ENCODE data around the gene APOL1.
"Not testable (repeated sequence)": the region's sequence is repeated elsewhere in the genome, so short reads cannot be mapped to it uniquely, and the experiment has no call there.

APOL1 gene

GRCh38 chr22:36252754-36253522 lies at the start of gene APOL1:
Gene APOL1, plus strand, starts transcription at chr22:36253133. Its CDS starts 1,823 bp downstream, at chr22:36254956.
- DNase-seq (ENCODE audit: low spot score): no peak

- not testable (repeated sequence) for DNase-seq (ENCODE audit: low spot score)
Measured at GRCh38 chr22:36203441-36203840, 49.5 kb upstream of the APOL1 start.

GRCh38 chr22:36204001-36204631 lies 48.8 kb upstream of the APOL1 start:
- no peak for DNase-seq (ENCODE audit: low spot score)

GRCh38 chr22:36204632-36205015 lies 48.3 kb upstream of the APOL1 start:
- no peak for DNase-seq (ENCODE audit: low spot score)

- DNase-seq (ENCODE audit: low spot score): not testable (repeated sequence)
Measured at GRCh38 chr22:36205573-36205972, 47.4 kb upstream of the APOL1 start.

GRCh38 chr22:36206255-36206654 lies 46.7 kb upstream of the APOL1 start:
- DNase-seq (ENCODE audit: low spot score): no peak

- no peak for DNase-seq (ENCODE audit: low spot score)
Measured at GRCh38 chr22:36208162-36208765, 44.7 kb upstream of the APOL1 start.

- no peak for DNase-seq (ENCODE audit: low spot score)
Measured at GRCh38 chr22:36208914-36209313, 44.0 kb upstream of the APOL1 start.

GRCh38 chr22:36209488-36209908 lies 43.4 kb upstream of the APOL1 start:
- DNase-seq (ENCODE audit: low spot score): not testable (repeated sequence)

- DNase-seq (ENCODE audit: low spot score): no peak
Measured at GRCh38 chr22:36210224-36210623, 42.7 kb upstream of the APOL1 start.

- DNase-seq (ENCODE audit: low spot score): peak; percentile 18
Measured at GRCh38 chr22:36211237-36211861, 41.6 kb upstream of the APOL1 start.

GRCh38 chr22:36212901-36213300 lies 40.0 kb upstream of the APOL1 start:
- DNase-seq (ENCODE audit: low spot score): no peak

- DNase-seq (ENCODE audit: low spot score): no peak
Measured at GRCh38 chr22:36213586-36213985, 39.3 kb upstream of the APOL1 start.

GRCh38 chr22:36215981-36216380 lies 37.0 kb upstream of the APOL1 start:
- no peak for DNase-seq (ENCODE audit: low spot score)

GRCh38 chr22:36218648-36219193 lies 34.2 kb upstream of the APOL1 start:
- DNase-seq (ENCODE audit: low spot score): no peak

GRCh38 chr22:36220451-36220921 lies 32.4 kb upstream of the APOL1 start:
- peak; percentile 46 for DNase-seq (ENCODE audit: low spot score)

- DNase-seq (ENCODE audit: low spot score): peak; percentile 34
Measured at GRCh38 chr22:36221799-36222751, 30.9 kb upstream of the APOL1 start.

GRCh38 chr22:36222887-36223450 lies 30.0 kb upstream of the APOL1 start:
- no peak for DNase-seq (ENCODE audit: low spot score)

- DNase-seq (ENCODE audit: low spot score): no peak
Measured at GRCh38 chr22:36223504-36223903, 29.4 kb upstream of the APOL1 start.

GRCh38 chr22:36224245-36224644 lies 28.7 kb upstream of the APOL1 start:
- no peak for DNase-seq (ENCODE audit: low spot score)

Measured in kidney capillary endothelial cell (primary cell).